ENCODE results near the gene CFAP61. TPM values are rescaled to one million over a fixed set of nuclear protein-coding genes. Genes with fewer than 3 reads are reported as not detected.

Gene CFAP61
- total RNA-seq, 6 experiments from 2014 or later: 0.26 TPM; not detected in 5

GRCh38 chr20:20023395-20023794 is 28.9 kb upstream of the CFAP61 start:
- Mint-ChIP-seq H3K9me3 (no peaks in the 10 kb centered on the region), H3K27ac (peak overlapping the region; percentile 39; the same call in 1 of the 2 replicates), H3K4me1 (ENCODE audit: low read depth) (peaks cover 60% of the 10 kb centered on the region), H3K27me3 (ENCODE audit: insufficient read depth) (peaks cover 3% of the 10 kb centered on the region; the same call in 1 of the 2 replicates), H3K36me3 (ENCODE audit: low read depth) (peaks cover 16% of the 10 kb centered on the region), H3K4me3 (no peak overlapping the region)
- no peak for DNase-seq
- TF ChIP-seq CTCF (IDR thresholded peaks at IDR 0.05): no peak

GRCh38 chr20:20024942-20025341 is 27.4 kb upstream of the CFAP61 start:
- no peak for TF ChIP-seq CTCF (IDR thresholded peaks at IDR 0.05)
- DNase-seq: peak; percentile 39
- Mint-ChIP-seq H3K36me3 (ENCODE audit: low read depth) (peaks cover 14% of the 10 kb centered on the region; the same call in 1 of the 2 replicates), H3K27ac (peak overlapping the region; percentile 39), H3K27me3 (ENCODE audit: insufficient read depth) (peaks cover 3% of the 10 kb centered on the region; the same call in 1 of the 2 replicates), H3K4me3 (no peak overlapping the region), H3K9me3 (no peaks in the 10 kb centered on the region), H3K4me1 (ENCODE audit: low read depth) (peaks cover 45% of the 10 kb centered on the region)

GRCh38 chr20:20027284-20027683 is 25.0 kb upstream of the CFAP61 start:
- H3K4me3 Mint-ChIP-seq: no peak overlapping the region
- H3K27ac Mint-ChIP-seq: no peak overlapping the region
- H3K4me1 Mint-ChIP-seq (ENCODE audit: low read depth): peaks cover 25% of the 10 kb centered on the region
- no peak for TF ChIP-seq CTCF (IDR thresholded peaks at IDR 0.05)
- peaks cover 27% of the 10 kb centered on the region; the same call in 1 of the 2 replicates for H3K36me3 Mint-ChIP-seq (ENCODE audit: low read depth)
- H3K27me3 Mint-ChIP-seq (ENCODE audit: insufficient read depth): peaks cover 5% of the 10 kb centered on the region; the same call in 1 of the 2 replicates
- DNase-seq: no peak
- H3K9me3 Mint-ChIP-seq: no peaks in the 10 kb centered on the region

- H3K4me1 Mint-ChIP-seq (ENCODE audit: low read depth): peaks cover 2% of the 10 kb centered on the region
- H3K36me3 Mint-ChIP-seq (ENCODE audit: low read depth): peaks cover 38% of the 10 kb centered on the region
- H3K4me3 Mint-ChIP-seq: no peak overlapping the region
These were observed 20.5 kb upstream of the CFAP61 start for GRCh38 chr20:20031790-20032189.

GRCh38 chr20:20034486-20034885 is 17.8 kb upstream of the CFAP61 start:
- peaks cover 2% of the 10 kb centered on the region; the same call in 1 of the 2 replicates for H3K27me3 Mint-ChIP-seq (ENCODE audit: insufficient read depth)
- DNase-seq: no peak
- no peak for TF ChIP-seq CTCF (IDR thresholded peaks at IDR 0.05)
- no peak overlapping the region for H3K27ac Mint-ChIP-seq
- H3K4me3 Mint-ChIP-seq: no peak overlapping the region
- peaks cover 24% of the 10 kb centered on the region for H3K4me1 Mint-ChIP-seq (ENCODE audit: low read depth)
- H3K9me3 Mint-ChIP-seq: no peaks in the 10 kb centered on the region
- H3K36me3 Mint-ChIP-seq (ENCODE audit: low read depth): peaks cover 33% of the 10 kb centered on the region

More at GRCh38 chr20:20031790-20032189, 20.5 kb upstream of the CFAP61 start:
- no peak for DNase-seq
- Mint-ChIP-seq H3K27ac (peak overlapping the region; percentile 55; the same call in 1 of the 2 replicates), H3K9me3 (no peaks in the 10 kb centered on the region), H3K27me3 (ENCODE audit: insufficient read depth) (peaks cover 2% of the 10 kb centered on the region; the same call in 1 of the 2 replicates)
- TF ChIP-seq CTCF (IDR thresholded peaks at IDR 0.05): no peak

Data from HFFc6 (cell line).